ENCODE results near the gene MUCL3.
"Not testable (repeated sequence)": the region's sequence is repeated elsewhere in the genome, so short reads cannot be mapped to it uniquely, and the experiment has no call there.

- TF ChIP-seq POLR2AphosphoS5 (IDR thresholded peaks at IDR 0.05) = not testable (repeated sequence)
- TF ChIP-seq, protein P1, sequence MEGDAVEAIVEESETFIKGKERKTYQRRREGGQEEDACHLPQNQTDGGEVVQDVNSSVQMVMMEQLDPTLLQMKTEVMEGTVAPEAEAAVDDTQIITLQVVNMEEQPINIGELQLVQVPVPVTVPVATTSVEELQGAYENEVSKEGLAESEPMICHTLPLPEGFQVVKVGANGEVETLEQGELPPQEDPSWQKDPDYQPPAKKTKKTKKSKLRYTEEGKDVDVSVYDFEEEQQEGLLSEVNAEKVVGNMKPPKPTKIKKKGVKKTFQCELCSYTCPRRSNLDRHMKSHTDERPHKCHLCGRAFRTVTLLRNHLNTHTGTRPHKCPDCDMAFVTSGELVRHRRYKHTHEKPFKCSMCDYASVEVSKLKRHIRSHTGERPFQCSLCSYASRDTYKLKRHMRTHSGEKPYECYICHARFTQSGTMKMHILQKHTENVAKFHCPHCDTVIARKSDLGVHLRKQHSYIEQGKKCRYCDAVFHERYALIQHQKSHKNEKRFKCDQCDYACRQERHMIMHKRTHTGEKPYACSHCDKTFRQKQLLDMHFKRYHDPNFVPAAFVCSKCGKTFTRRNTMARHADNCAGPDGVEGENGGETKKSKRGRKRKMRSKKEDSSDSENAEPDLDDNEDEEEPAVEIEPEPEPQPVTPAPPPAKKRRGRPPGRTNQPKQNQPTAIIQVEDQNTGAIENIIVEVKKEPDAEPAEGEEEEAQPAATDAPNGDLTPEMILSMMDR (IDR thresholded peaks at IDR 0.05) = not testable (repeated sequence)
These were observed 38.6 kb upstream of the MUCL3 start for GRCh38 chr6:30902196-30902595.

All from prostate gland (tissue), 2 donors.